Right lobe of liver (tissue), 4 donors: ENCODE data around the gene PMFBP1.

Source experiments
- CTCF ChIP-seq, 4 donors: fragments of 200-600 bp in 3 of 4; fragments of 450-650 bp in 1 of 4; IDR thresholded peaks; one replicate each; pipeline versions ENCODE4 v1.5.1 to v1.8.0; 2016 to 2022; ENCODE audit warnings: antibody characterized with exemption in 4 of 4, mild to moderate bottlenecking in 2 of 4
- POLR2A ChIP-seq: fragments of 450-650 bp; IDR thresholded peaks from one replicate; pipeline ENCODE4 v1.6.1; 2017; ENCODE audit warnings: antibody characterized with exemption, mild to moderate bottlenecking
- donor health status: DM: no; HTN: no; CAD: no.
- donor health status: DM: no; HTN: no; CAD: no.
- donor health status: DM: no; HTN: yes; CAD: no.

DNA sequence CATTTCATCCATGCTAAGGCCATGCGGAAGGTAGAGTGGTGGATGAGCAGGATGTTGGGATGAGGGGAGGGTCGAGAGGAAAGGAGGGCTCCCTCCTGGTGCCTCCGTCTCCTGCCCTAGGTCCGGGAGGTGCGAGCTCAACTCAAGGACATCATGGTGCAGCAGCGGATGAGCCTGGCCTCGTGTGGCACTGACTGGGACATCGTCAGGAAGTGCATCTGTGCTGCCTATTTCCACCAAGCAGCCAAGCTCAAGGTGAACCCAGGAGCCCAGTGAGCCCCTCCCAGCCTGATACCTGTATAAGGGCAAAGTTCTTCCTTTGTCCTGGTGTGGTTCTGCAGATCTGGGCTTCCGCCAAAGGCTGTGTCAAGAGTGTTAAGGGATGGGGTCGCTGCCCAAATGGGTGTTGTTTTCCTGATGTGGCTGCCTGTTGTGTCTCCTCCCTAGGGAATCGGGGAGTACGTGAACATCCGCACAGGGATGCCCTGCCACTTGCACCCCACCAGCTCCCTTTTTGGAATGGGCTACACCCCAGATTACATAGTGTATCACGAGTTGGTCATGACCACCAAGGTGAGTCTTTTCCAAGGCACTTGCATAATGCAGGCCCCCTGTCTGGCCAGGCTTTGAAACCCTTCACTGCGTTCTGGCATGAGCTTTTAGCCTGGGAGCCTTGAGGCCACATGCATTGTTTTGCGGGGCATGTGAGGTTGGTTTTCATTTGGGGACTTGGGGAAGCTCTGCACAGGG lies 63.4 kb downstream of the PMFBP1 start:
- TF ChIP-seq CTCF (IDR thresholded peaks at IDR 0.05) (no peak), POLR2A (no peak)
